H1 (cell line): ENCODE results near the gene PLAAT1. TPM values are rescaled to one million over a fixed set of nuclear protein-coding genes. Genes with fewer than 3 reads are reported as not detected.
A peak's percentile ranks its signal among the peaks of the same experiment; 100 is the strongest.

Experiments
- CTCF ChIA-PET: fragments of 300-600 bp; sonication (Branson Sonifier 250); formaldehyde crosslinking; loops from one replicate; lab custom pipeline; 2021; ENCODE audit not compliant: partially characterized antibody; lab: Charles Lee
- POLR2A ChIA-PET: fragments of 300-600 bp; sonication (Branson Sonifier 250); formaldehyde crosslinking; loops from one replicate; lab custom pipeline; 2021; ENCODE audit warnings: inconsistent platforms; ENCODE audit not compliant: partially characterized antibody; lab: Charles Lee
- DNase-seq, 2 experiments: peaks; one replicate each; pipeline versions ENCODE4 v3.0.0 to v3.0.0-alpha.2; 2010 to 2022; ENCODE audit warnings: low spot score in 2 of 2, low read depth in 1 of 2, mixed read lengths in 1 of 2
- FAIRE-seq: peaks from 2 replicates; lab custom pipeline; 2011; peaks lifted over from hg19 to GRCh38; lab: Jason Lieb, UNC
- H2AFZ ChIP-seq: 2 replicates; pipeline ENCODE4 v1.8.1; 2012; ENCODE audit warnings: low read length, inconsistent platforms
- H2AK5ac ChIP-seq: 2 replicates; pipeline ENCODE4 v1.6.1; 2013; ENCODE audit warnings: low read depth, low read length
- H2BK120ac ChIP-seq: replicated peaks from 2 replicates; pipeline ENCODE3; 2013; ENCODE audit warnings: low read depth, low read length, inconsistent platforms
- H2BK12ac ChIP-seq: 2 replicates; pipeline ENCODE4 v1.6.1; 2013; ENCODE audit warnings: low read depth, low read length
- H2BK15ac ChIP-seq: 2 replicates; pipeline ENCODE4 v1.6.1; 2013; ENCODE audit warnings: low read length
- H2BK20ac ChIP-seq: 2 replicates; pipeline ENCODE4 v1.6.1; 2013; ENCODE audit warnings: low read length
- H2BK5ac ChIP-seq: 2 replicates; pipeline ENCODE4 v1.6.1; 2013; ENCODE audit warnings: low read depth, low read length
- H3K14ac ChIP-seq: 2 replicates; pipeline ENCODE4 v1.6.1; 2013; ENCODE audit warnings: inconsistent platforms; ENCODE audit not compliant: insufficient read length
- H3K18ac ChIP-seq: 2 replicates; pipeline ENCODE4 v1.6.1; 2013; ENCODE audit warnings: low read length; ENCODE audit errors: extremely low read depth
- H3K23ac ChIP-seq: 2 replicates; pipeline ENCODE4 v1.6.1; 2013; ENCODE audit warnings: inconsistent platforms; ENCODE audit not compliant: insufficient read length
- H3K23me2 ChIP-seq: 2 replicates; pipeline ENCODE4 v1.6.1; 2013; ENCODE audit warnings: low read depth, low read length
- H3K27ac ChIP-seq: 2 replicates; pipeline ENCODE4 v1.6.1; 2011; ENCODE audit warnings: low read depth, low read length, inconsistent platforms
- H3K27me3 ChIP-seq, 4 experiments: replicated peaks in 1 of 4; 1 replicate in 1 of 4; 2 replicates in 3 of 4; pipeline versions ENCODE4 v1.6.1 to v1.8.1; 2011 to 2013; ENCODE audit warnings: low read length in 3 of 4, mild to moderate bottlenecking in 3 of 4, inconsistent platforms in 2 of 4, mixed read lengths in 2 of 4, moderate library complexity in 1 of 4; ENCODE audit not compliant: control insufficient read depth in 3 of 4, insufficient read depth in 3 of 4; ENCODE audit errors: extremely low read depth in 1 of 4
- H3K36me3 ChIP-seq, 4 experiments: 2 replicates each; pipeline versions ENCODE4 v1.6.1 to v1.8.1; 2011 to 2013; ENCODE audit warnings: mild to moderate bottlenecking in 4 of 4, low read length in 3 of 4, moderate library complexity in 2 of 4, control low read depth in 1 of 4, inconsistent platforms in 1 of 4; ENCODE audit not compliant: insufficient read depth in 4 of 4, control insufficient read depth in 2 of 4
- H3K4ac ChIP-seq: replicated peaks from 2 replicates; pipeline ENCODE3; 2013; ENCODE audit warnings: low read length, low read depth, mixed read lengths, inconsistent platforms; ENCODE audit not compliant: insufficient read length
- H3K4me1 ChIP-seq, 4 experiments: replicated peaks in 1 of 4; 1 replicate in 1 of 4; 2 replicates in 3 of 4; pipeline versions ENCODE4 v1.6.1 to v1.8.1; 2011 to 2013; ENCODE audit warnings: low read length in 3 of 4, inconsistent platforms in 2 of 4, mixed read lengths in 1 of 4; ENCODE audit not compliant: insufficient read depth in 4 of 4, control insufficient read depth in 3 of 4
- H3K4me2 ChIP-seq, 2 experiments: 2 replicates each; pipeline versions ENCODE4 v1.6.1 to v1.8.1; 2011 to 2013; ENCODE audit warnings: low read depth in 2 of 2, low read length in 2 of 2, control low read depth in 1 of 2, inconsistent platforms in 1 of 2, mild to moderate bottlenecking in 1 of 2; ENCODE audit not compliant: insufficient read depth in 1 of 2
- H3K4me3 ChIP-seq, 4 experiments: fragments of 200-600, 300-600 bp in 1 of 4; sonication (generic), shearing (Covaris generic), sonication (Bioruptor Twin) in 1 of 4; 2 replicates each; pipeline versions ENCODE4 v1.5.1 to v1.8.1; 2011 to 2016; ENCODE audit warnings: low read length in 4 of 4, low read depth in 3 of 4, control low read depth in 2 of 4, inconsistent platforms in 2 of 4, mild to moderate bottlenecking in 2 of 4, mixed read lengths in 1 of 4, moderate library complexity in 1 of 4; ENCODE audit not compliant: insufficient read depth in 2 of 4; ENCODE audit errors: extremely low read depth in 1 of 4
- H3K56ac ChIP-seq: replicated peaks from 2 replicates; pipeline ENCODE3; 2013; ENCODE audit warnings: low read depth, mild to moderate bottlenecking, mixed read lengths, low read length, inconsistent platforms; ENCODE audit not compliant: insufficient read length
- H3K79me1 ChIP-seq: 2 replicates; pipeline ENCODE4 v1.6.1; 2013; ENCODE audit warnings: low read depth, low read length, control low read depth
- H3K79me2 ChIP-seq, 2 experiments: 2 replicates each; pipeline versions ENCODE4 v1.6.1 to v1.8.1; 2012 to 2013; ENCODE audit warnings: low read length in 2 of 2, mild to moderate bottlenecking in 2 of 2, inconsistent platforms in 1 of 2; ENCODE audit not compliant: insufficient read depth in 2 of 2, control insufficient read depth in 1 of 2
- H3K9ac ChIP-seq, 4 experiments: replicated peaks in 1 of 4; 1 replicate in 1 of 4; 2 replicates in 3 of 4; pipeline versions ENCODE4 v1.6.1 to v1.8.1; 2011 to 2013; ENCODE audit warnings: low read depth in 3 of 4, low read length in 3 of 4, control low read depth in 2 of 4, mild to moderate bottlenecking in 2 of 4, moderate library complexity in 2 of 4, inconsistent platforms in 1 of 4; ENCODE audit errors: extremely low read depth in 1 of 4
- H3K9me3 ChIP-seq, 2 experiments: 2 replicates each; pipeline versions ENCODE4 v1.6.1 to v1.8.1; 2012 to 2013; ENCODE audit warnings: mild to moderate bottlenecking in 2 of 2, moderate library complexity in 2 of 2, control low read depth in 1 of 2, inconsistent platforms in 1 of 2, low read depth in 1 of 2, low read length in 1 of 2, mixed read lengths in 1 of 2; ENCODE audit not compliant: insufficient read depth in 2 of 2
- H4K20me1 ChIP-seq, 2 experiments: replicated peaks in 1 of 2; 2 replicates each; pipeline versions ENCODE3 to v1.8.1; 2011 to 2013; ENCODE audit warnings: inconsistent platforms in 2 of 2, low read length in 2 of 2, mild to moderate bottlenecking in 1 of 2; ENCODE audit not compliant: insufficient read depth in 2 of 2, control insufficient read depth in 1 of 2
- H4K5ac ChIP-seq: 2 replicates; pipeline ENCODE4 v1.6.1; 2013; ENCODE audit warnings: low read length, low read depth, mixed read lengths, inconsistent platforms; ENCODE audit not compliant: insufficient read length
- H4K8ac ChIP-seq: 2 replicates; pipeline ENCODE4 v1.8.0; 2013; ENCODE audit warnings: mild to moderate bottlenecking, moderate library complexity, low read length, inconsistent platforms; ENCODE audit not compliant: insufficient read depth; ENCODE audit errors: extremely low read depth
- H4K91ac ChIP-seq: replicated peaks from 2 replicates; pipeline ENCODE3; 2013; ENCODE audit warnings: low read length, mixed read lengths, inconsistent platforms; ENCODE audit not compliant: insufficient read length
- ASH2L ChIP-seq: fragments of 200-600, 300-600 bp; sonication (generic); IDR thresholded peaks from one replicate; pipeline ENCODE4 v1.7.1; 2017; ENCODE audit warnings: low read length
- KDM1A ChIP-seq: fragments of 200-600, 300-600 bp; sonication (generic); IDR thresholded peaks from 2 replicates; pipeline ENCODE4 v1.7.1; 2016; ENCODE audit warnings: mild to moderate bottlenecking, low read length, borderline replicate concordance
- MAX ChIP-seq: IDR thresholded peaks from 2 replicates; pipeline ENCODE4 v1.6.1; 2012; ENCODE audit warnings: inconsistent platforms
- POLR2A ChIP-seq, 2 experiments: IDR thresholded peaks; 1 replicate in 1 of 2; 2 replicates in 1 of 2; pipeline ENCODE4 v1.6.1; 2011; ENCODE audit warnings: low read depth in 2 of 2, low read length in 2 of 2, mild to moderate bottlenecking in 2 of 2; ENCODE audit errors: control extremely low read depth in 1 of 2
- RBBP5 ChIP-seq: IDR thresholded peaks from 2 replicates; pipeline ENCODE4 v1.7.1; 2012; ENCODE audit warnings: low read depth, mild to moderate bottlenecking, inconsistent platforms, low read length, moderate library complexity, borderline replicate concordance
- TCF12 ChIP-seq: IDR thresholded peaks from 2 replicates; pipeline ENCODE4 v1.6.1; 2011; ENCODE audit warnings: low read depth, mild to moderate bottlenecking, low read length
- WGBS, 2 experiments: shearing (Covaris generic) in 1 of 2; methylation state at CpG; one replicate each; pipeline versions ENCODE4 v1.1.6 to v1.1.7; 2013 to 2015; ENCODE audit warnings: low lambda C conversion rate in 2 of 2, mixed read lengths in 2 of 2, inconsistent platforms in 1 of 2, low coverage in 1 of 2, missing lambda C conversion rate in 1 of 2; ENCODE audit not compliant: insufficient replicate concordance in 2 of 2, insufficient coverage in 1 of 2, insufficient read length in 1 of 2; ENCODE audit errors: extremely low coverage in 1 of 2, missing lambda C conversion rate in 1 of 2; 5-methylcytosine and 5-hydroxymethylcytosine counted together
- long read RNA-seq, 2 experiments: library from RNA in 1 of 2; library from capped mRNA in 1 of 2; stranded (forward); transcript quantifications; one replicate each; pipeline ENCODE4 v2.0.0, GENCODE V29; 2021; ENCODE audit warnings: inconsistent platforms in 1 of 2
- polyA minus RNA-seq, 3 experiments: library from RNA; depleted of rRNA, polyadenylated mRNA; stranded (reverse); fragments of >200 nt; gene quantifications; 1 replicate in 2 of 3; 2 replicates in 1 of 3; pipeline ENCODE4 v1.2.3, GENCODE V29; 2011
- polyA plus RNA-seq, 7 experiments: library from polyadenylated mRNA; depleted of rRNA in 3 of 7; stranded (reverse) in 5 of 7; unstranded in 2 of 7; fragments of >200 nt in 5 of 7; fragments of 200-250 nt in 2 of 7; gene quantifications; 1 replicate in 5 of 7; 2 replicates in 1 of 7; 4 replicates in 1 of 7; pipeline versions ENCODE4 v1.2.1 to v1.2.3, GENCODE V29; 2011 to 2013; ENCODE audit warnings: missing spikeins in 2 of 7, mixed read lengths in 2 of 7
- total RNA-seq: library from RNA; stranded (reverse); fragmentation: NEBNext Ultra II Directional; extraction: Animal tissue kit (Norgen Biotek cat#: 25700); gene quantifications from 2 replicates; pipeline ENCODE4 v1.2.1, GENCODE V29; 2021
- TF ChIP-seq, protein P1 (sequence below): IDR thresholded peaks from 2 replicates; pipeline ENCODE4 v1.6.1; 2012; ENCODE audit warnings: inconsistent platforms

The PLAAT1 gene
- total RNA-seq: 3.4 and 6.0 TPM in 2 replicates
- polyA plus RNA-seq (2011; rRNA removed): 3.7 and 4.5 TPM in 2 replicates
- 4.3 TPM for polyA plus RNA-seq (2011; cell fraction: cytosol; rRNA removed)
- 2.8 TPM for polyA plus RNA-seq (2011; cell fraction: nucleus; rRNA removed)
- 5.3 to 8.5 TPM (median 6.2 TPM) in 4 replicates for polyA plus RNA-seq (2012, experiment 1 of 2)
- 4.1 TPM for polyA plus RNA-seq (2012, experiment 2 of 2)
- 6.0 TPM for polyA plus RNA-seq (2013, experiment 1 of 2)
- polyA plus RNA-seq (2013, experiment 2 of 2): 6.2 TPM
- 1.1 and 2.2 TPM in 2 replicates for polyA minus RNA-seq (2011; rRNA and poly(A)+ RNA removed)
- polyA minus RNA-seq (2011; cell fraction: cytosol; rRNA and poly(A)+ RNA removed): 1.8 TPM
- 4.3 TPM for polyA minus RNA-seq (2011; cell fraction: nucleus; rRNA and poly(A)+ RNA removed)
- long read RNA-seq, experiment 1, transcript HRASLS-201 (4 exons, 1,066 nt): major isoform, 6 of 11 reads
- long read RNA-seq, experiment 1, partial matches to known transcripts: 2 of 11 reads
- long read RNA-seq, experiment 1, other reads (novel, unspliced or antisense): 3 of 11 reads
- long read RNA-seq, experiment 2, partial matches to known transcripts: 0 of 4 reads
- long read RNA-seq, experiment 2, other reads (novel, unspliced or antisense): 4 of 4 reads

GRCh38 chr3:193240850-193241706 is at the start of gene PLAAT1:
Gene PLAAT1, plus strand, starts transcription at chr3:193241222. Its CDS starts 14,429 bp downstream, at chr3:193255651.
- Histone ChIP-seq H4K8ac (peak within 1 kb of the TSS; percentile 62; the same call in 1 of the 2 replicates), H3K23ac (no peak within 1 kb of the TSS), H4K5ac (peak within 1 kb of the TSS; percentile 10), H3K18ac (peak within 1 kb of the TSS; percentile 9), H3K36me3 (no peaks in the 10 kb centered on the region), H3K4me1 (peaks cover 0 to 4% (median 3%) of the 10 kb centered on the region in 4 experiments; a peak in 3 of 7 replicates), H2BK12ac (peak within 1 kb of the TSS; percentile 68; the same call in 1 of the 2 replicates), H2BK120ac (peak within 1 kb of the TSS; percentile 61), H2AFZ (peak within 1 kb of the TSS; percentile 94), H3K79me1 (no peaks in the 10 kb centered on the region), H4K20me1 (no peaks in the 10 kb centered on the region), H3K56ac (no peak within 1 kb of the TSS), H3K23me2 (peaks cover 8% of the 10 kb centered on the region; the same call in 1 of the 2 replicates), H4K91ac (peak within 1 kb of the TSS; percentile 84), H2AK5ac (no peak within 1 kb of the TSS), H3K79me2 (no peaks in the 10 kb centered on the region), H2BK5ac (no peak within 1 kb of the TSS; the same call in 1 of the 2 replicates), H2BK20ac (no peak within 1 kb of the TSS; the same call in 1 of the 2 replicates), H3K27ac (no peak within 1 kb of the TSS), H3K9ac (peak within 1 kb of the TSS in 3 of 4 experiments; percentile 35 to 68 (median 59); a peak in 5 of 7 replicates), H3K27me3 (peaks cover 0 to 15% (median 6%) of the 10 kb centered on the region in 4 experiments; a peak in 5 of 7 replicates), H3K9me3 (no peaks in the 10 kb centered on the region), H3K14ac (no peak within 1 kb of the TSS), H3K4me3 (peak within 1 kb of the TSS; percentile 48 to 75 (median 70)), H2BK15ac (0 out of 2 replicates have a peak within 1 kb of the TSS, but pooled peaks have one; percentile 31), H3K4me2 (peak within 1 kb of the TSS; percentile 92), H3K4ac (no peak within 1 kb of the TSS)
- DNase-seq: peak; percentile 38 to 70
- CTCF ChIA-PET: interaction anchor here (1.1 kb wide), 4 partner anchors 8 to 1156 kb away, joined by 3 read pairs; no protein-coding TSS in a partner anchor
- no peak for FAIRE-seq
- POLR2A ChIA-PET: interaction anchor here (1.2 kb wide), 1 partner anchor 107 kb away, joined by 4 read pairs; no protein-coding TSS in a partner anchor
- WGBS, 2 experiments: 3% methylated on average over 42 of the region's 93 CpGs; no CpG with 5 or more reads in 1 of the 2 experiments
- TF ChIP-seq TCF12 (no peak), KDM1A (peak; percentile 26; the same call in 1 of the 2 replicates), MAX (peak; percentile 86), ASH2L (peak; percentile 48), POLR2A (IDR thresholded peaks at IDR 0.05; ENCODE audit: control extremely low read depth in 1 of 2, low read depth in 2 of 2, low read length in 2 of 2) (0 out of 3 replicates have a peak, but pooled peaks of 1 of the 2 experiments have one; percentile 40), RBBP5 (peak; percentile 68; the same call in 1 of the 2 replicates)
- TF ChIP-seq, protein P1, sequence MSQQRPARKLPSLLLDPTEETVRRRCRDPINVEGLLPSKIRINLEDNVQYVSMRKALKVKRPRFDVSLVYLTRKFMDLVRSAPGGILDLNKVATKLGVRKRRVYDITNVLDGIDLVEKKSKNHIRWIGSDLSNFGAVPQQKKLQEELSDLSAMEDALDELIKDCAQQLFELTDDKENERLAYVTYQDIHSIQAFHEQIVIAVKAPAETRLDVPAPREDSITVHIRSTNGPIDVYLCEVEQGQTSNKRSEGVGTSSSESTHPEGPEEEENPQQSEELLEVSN: peak; percentile 94
